Gastrocnemius medialis (tissue), 4 donors: ENCODE data around the gene GHRH. TPM values are rescaled to one million over a fixed set of nuclear protein-coding genes. Genes with fewer than 3 reads are reported as not detected.
A peak's percentile ranks its signal among the peaks of the same experiment; 100 is the strongest.

Experiments
- ATAC-seq, 2 donors: fragments of 150-250 bp; one replicate each; pipeline ENCODE4 v1.9.1; 2016
- DNase-seq, 2 donors: peaks; one replicate each; pipeline ENCODE4 v3.0.0-alpha.2; 2019
- H3K27ac ChIP-seq, 4 donors: fragments of 200-600 bp; sonication (generic); 1 replicate in 1 of 4; 2 replicates in 3 of 4; pipeline ENCODE4 v1.5.1; 2016 to 2018; ENCODE audit warnings: mild to moderate bottlenecking in 2 of 4, moderate library complexity in 1 of 4
- H3K27me3 ChIP-seq, 3 donors: fragments of 200-600 bp; sonication (generic) in 2 of 3; 1 replicate in 1 of 3; 2 replicates in 2 of 3; pipeline versions ENCODE4 v1.5.1 to v1.6.0; 2016 to 2019; ENCODE audit warnings: mild to moderate bottlenecking in 1 of 3, moderate library complexity in 1 of 3
- H3K36me3 ChIP-seq, 2 donors: fragments of 200-600 bp; sonication (generic) in 1 of 2; one replicate each; pipeline ENCODE4 v1.5.1; 2017 to 2018
- H3K4me1 ChIP-seq, 2 donors: fragments of 200-600 bp; sonication (generic) in 1 of 2; one replicate each; pipeline ENCODE4 v1.5.1; 2016 to 2017; ENCODE audit warnings: mild to moderate bottlenecking in 2 of 2
- H3K4me3 ChIP-seq, 4 donors: fragments of 200-600 bp; sonication (generic) in 3 of 4; 1 replicate in 1 of 4; 2 replicates in 3 of 4; pipeline ENCODE4 v1.5.1; 2016 to 2019; ENCODE audit warnings: mild to moderate bottlenecking in 2 of 4
- H3K9me3 ChIP-seq, 3 donors: fragments of 200-600 bp; sonication (generic) in 2 of 3; 1 replicate in 1 of 3; 2 replicates in 2 of 3; pipeline ENCODE4 v1.5.1; 2016 to 2019
- CTCF ChIP-seq, 5 experiments: fragments of 450-650 bp in 3 of 5; fragments of 200-600 bp in 2 of 5; sonication (generic) in 2 of 5; IDR thresholded peaks in 4 of 5; conservative IDR thresholded peaks in 1 of 5; 1 replicate in 4 of 5; 2 replicates in 1 of 5; pipeline ENCODE4 v1.5.1; 2016 to 2019; ENCODE audit warnings: antibody characterized with exemption in 5 of 5, mild to moderate bottlenecking in 3 of 5, moderate library complexity in 3 of 5
- POLR2A ChIP-seq, 2 donors: fragments of 450-650 bp; IDR thresholded peaks; one replicate each; pipeline ENCODE4 v1.6.1; 2017; ENCODE audit warnings: antibody characterized with exemption in 2 of 2, mild to moderate bottlenecking in 2 of 2, moderate library complexity in 2 of 2
- in situ Hi-C, 4 donors: fragments of 200-750 bp; cut with MboI; loops; one replicate each; pipeline versions ENCODE4 v1.15.0 to v1.8.0; 2017; ENCODE audit warnings: low sequenced_read_pairs in 4 of 4
- intact Hi-C: fragments of 100-400 bp; cut with DNase I; formaldehyde crosslinking; loops from one replicate; pipeline ENCODE4 v1.15.1; 2023; ENCODE audit warnings: low total_unique reads
- total RNA-seq, 4 donors: library from RNA; depleted of rRNA; stranded (reverse); fragments of >200 nt; gene quantifications; one replicate each; pipeline versions ENCODE4 v1.1.0 to v1.2.3, GENCODE V29; 2016

GHRH gene
- total RNA-seq, 4 donors from 2014 or later, result not detected

GRCh38 chr20:37204056-37204455, 57.6 kb downstream of the GHRH start:
- Histone ChIP-seq H3K4me3 (no peak overlapping the region), H3K27ac (no peak overlapping the region), H3K36me3 (peaks cover 0 to 72% of the 10 kb centered on the region in 2 donors), H3K9me3 (no peaks in the 10 kb centered on the region), H3K4me1 (peaks cover 9 to 11% of the 10 kb centered on the region in 2 donors), H3K27me3 (no peaks in the 10 kb centered on the region)
- DNase-seq (no peak), ATAC-seq (no peak)
- in situ Hi-C loops, result no loop called here
- intact Hi-C loops, result no loop called here
- TF ChIP-seq POLR2A (IDR thresholded peaks at IDR 0.05) (no peak), CTCF (IDR thresholded peaks at IDR 0.05 in 4 of 5, conservative IDR thresholded peaks at IDR 0.05 in 1 of 5) (no peak)

- ATAC-seq (no peak), DNase-seq (no peak)
- H3K4me1 ChIP-seq, result peaks cover 22 to 25% of the 10 kb centered on the region in 2 donors
- in situ Hi-C loops (no loop called here), intact Hi-C loops (no loop called here)
- no peaks in the 10 kb centered on the region for H3K27me3 ChIP-seq
- no peaks in the 10 kb centered on the region for H3K9me3 ChIP-seq
- peaks cover 0 to 56% of the 10 kb centered on the region in 2 donors for H3K36me3 ChIP-seq
- no peak overlapping the region for H3K4me3 ChIP-seq
- TF ChIP-seq CTCF (IDR thresholded peaks at IDR 0.05 in 4 of 5, conservative IDR thresholded peaks at IDR 0.05 in 1 of 5), result peak; percentile 33 to 70 (median 51)
- no peak for TF ChIP-seq POLR2A (IDR thresholded peaks at IDR 0.05)
- no peak overlapping the region for H3K27ac ChIP-seq
These were observed 59.2 kb downstream of the GHRH start for GRCh38 chr20:37202267-37202943.

DNA sequence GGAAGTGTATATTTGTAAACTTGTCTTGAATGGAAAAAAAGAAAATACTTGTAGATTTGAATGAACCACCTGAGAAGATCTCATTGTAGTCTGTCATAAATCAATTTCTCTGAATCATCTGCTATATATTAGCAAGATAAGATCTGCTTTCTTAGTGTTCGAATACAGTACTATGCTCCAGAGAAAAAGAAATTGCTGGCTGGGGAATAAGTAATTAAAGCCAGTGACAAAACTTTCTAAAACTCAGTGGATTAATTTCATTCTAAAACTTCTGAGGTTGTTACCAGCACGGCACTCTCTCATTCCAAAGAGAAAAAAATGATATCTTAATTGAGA, 59.8 kb downstream of the GHRH start:
- in situ Hi-C loops, result no loop called here
- Histone ChIP-seq H3K27me3 (no peaks in the 10 kb centered on the region), H3K9me3 (no peaks in the 10 kb centered on the region), H3K4me1 (peaks cover 22 to 26% of the 10 kb centered on the region in 2 donors), H3K36me3 (peaks cover 0 to 50% of the 10 kb centered on the region in 2 donors), H3K27ac (no peak overlapping the region), H3K4me3 (no peak overlapping the region)
- TF ChIP-seq CTCF (IDR thresholded peaks at IDR 0.05 in 4 of 5, conservative IDR thresholded peaks at IDR 0.05 in 1 of 5), result no peak
- TF ChIP-seq POLR2A (IDR thresholded peaks at IDR 0.05), result no peak
- DNase-seq (no peak), ATAC-seq (no peak)
- intact Hi-C loops, result no loop called here

Other genes with a start within 250 kb of the GHRH start
- gene RBL1, start 165.8 kb downstream of the GHRH start, total RNA-seq, result 10 to 100 TPM in 1 of 4 donors, 1 to 10 TPM in 3; 2.9 to 13.0 (median 6.1) TPM
- 100 to 1,000 TPM in 3 of 4 donors, 10 to 100 TPM in 1; 85.7 to 132 (median 127) TPM for gene RPN2, start 82.5 kb downstream of the GHRH start, total RNA-seq
- 1 to 10 TPM; 1.4 to 4.4 (median 3.0) TPM for gene MROH8, start 82.3 kb downstream of the GHRH start, total RNA-seq
- 10 to 100 TPM in 1 of 4 donors, 1 to 10 TPM in 3; 6.6 to 11.8 (median 7.5) TPM for gene MANBAL, start 27.8 kb upstream of the GHRH start, total RNA-seq
- 1 to 10 TPM; 1.0 to 2.3 (median 1.8) TPM for gene SRC, start 84.3 kb upstream of the GHRH start, total RNA-seq